Measurements from ENCODE around the gene KTN1.

The KTN1 gene

GRCh38 chr14:55577229-55577628, 2.8 kb upstream of the KTN1 start:
- no peak for DNase-seq (ENCODE audit: low read depth in 3 of 3)

GRCh38 chr14:55578511-55578910, 1.5 kb upstream of the KTN1 start:
- DNase-seq (ENCODE audit: low read depth in 3 of 3) = no peak

- peak; percentile 13 to 39 (median 25) for DNase-seq (ENCODE audit: low read depth in 3 of 3)
Observed at GRCh38 chr14:55580470-55581341, 699 bp downstream of the KTN1 start.

- DNase-seq (ENCODE audit: low read depth in 3 of 3) = no peak
Observed at GRCh38 chr14:55581342-55581771, 1.4 kb downstream of the KTN1 start.

- DNase-seq (ENCODE audit: low read depth in 3 of 3) = no peak
Observed at GRCh38 chr14:55582746-55583145, 2.7 kb downstream of the KTN1 start.

GRCh38 chr14:55583942-55584468, 4.0 kb downstream of the KTN1 start:
- no peak for DNase-seq (ENCODE audit: low read depth in 3 of 3)

- no peak for DNase-seq (ENCODE audit: low read depth in 3 of 3)
Observed at GRCh38 chr14:55585854-55586253, 5.8 kb downstream of the KTN1 start.

GRCh38 chr14:55586411-55586810, 6.4 kb downstream of the KTN1 start:
- DNase-seq (ENCODE audit: low read depth in 3 of 3) = no peak

GRCh38 chr14:55587847-55588246, 7.8 kb downstream of the KTN1 start:
- DNase-seq (ENCODE audit: low read depth in 3 of 3) = no peak

GRCh38 chr14:55588259-55588699, 8.3 kb downstream of the KTN1 start:
- no peak for DNase-seq (ENCODE audit: low read depth in 3 of 3)

- DNase-seq (ENCODE audit: low read depth in 3 of 3) = no peak
Observed at GRCh38 chr14:55589171-55589570, 9.2 kb downstream of the KTN1 start.

GRCh38 chr14:55592436-55592835, 12.4 kb downstream of the KTN1 start:
- DNase-seq (ENCODE audit: low read depth in 3 of 3) = no peak

GRCh38 chr14:55593698-55594097, 13.7 kb downstream of the KTN1 start:
- no peak for DNase-seq (ENCODE audit: low read depth in 3 of 3)

- no peak for DNase-seq (ENCODE audit: low read depth in 3 of 3)
Observed at GRCh38 chr14:55599250-55599879, 19.4 kb downstream of the KTN1 start.

- no peak for DNase-seq (ENCODE audit: low read depth in 3 of 3)
Observed at GRCh38 chr14:55600784-55601561, 21.0 kb downstream of the KTN1 start.

GRCh38 chr14:55603401-55603953, 23.5 kb downstream of the KTN1 start:
- no peak for DNase-seq (ENCODE audit: low read depth in 3 of 3)

GRCh38 chr14:55604488-55604887, 24.5 kb downstream of the KTN1 start:
- no peak for DNase-seq (ENCODE audit: low read depth in 3 of 3)

- DNase-seq (ENCODE audit: low read depth in 3 of 3) = no peak
Observed at GRCh38 chr14:55604900-55605418, 25.0 kb downstream of the KTN1 start.

GRCh38 chr14:55605793-55606192, 25.8 kb downstream of the KTN1 start:
- DNase-seq (ENCODE audit: low read depth in 3 of 3) = no peak

GRCh38 chr14:55607386-55607785, 27.4 kb downstream of the KTN1 start:
- DNase-seq (ENCODE audit: low read depth in 3 of 3) = no peak

GRCh38 chr14:55609681-55610080, 29.7 kb downstream of the KTN1 start:
- DNase-seq (ENCODE audit: low read depth in 3 of 3) = no peak
